Measurements from ENCODE around the gene MGRN1.

GRCh38 chr16:4704491-4704890, 79.9 kb downstream of the MGRN1 start:
- TF ChIP-seq CTCF (IDR thresholded peaks at IDR 0.05; ENCODE audit: poor library complexity, severe bottlenecking), result no peak
- TF ChIP-seq RAD21 (conservative IDR thresholded peaks at IDR 0.05), result no peak
- TF ChIP-seq REST (IDR thresholded peaks at IDR 0.05; ENCODE audit: borderline replicate concordance), result no peak
- TF ChIP-seq POLR2AphosphoS5 (IDR thresholded peaks at IDR 0.05), result no peak
- no peak for TF ChIP-seq EP300 (conservative IDR thresholded peaks at IDR 0.05; ENCODE audit: poor library complexity, severe bottlenecking)
- TF ChIP-seq EZH2 (IDR thresholded peaks at IDR 0.05; ENCODE audit: borderline replicate concordance, insufficient read depth, low read length, poor library complexity, severe bottlenecking), result no peak
- no peak for TF ChIP-seq MXI1 (conservative IDR thresholded peaks at IDR 0.05; ENCODE audit: poor library complexity, severe bottlenecking)
- no peak for TF ChIP-seq TAF1 (IDR thresholded peaks at IDR 0.05; ENCODE audit: low read depth)
- no peak for TF ChIP-seq SMC3 (conservative IDR thresholded peaks at IDR 0.05; ENCODE audit: poor library complexity)

All from neural cell (in vitro differentiated cells).